Heart right ventricle (tissue), 16 donors: Measurements from ENCODE around the gene CDK5R1. TPM values are rescaled to one million over a fixed set of nuclear protein-coding genes. Genes with fewer than 3 reads are reported as not detected.
"Not testable (repeated sequence)": the region's sequence is repeated elsewhere in the genome, so short reads cannot be mapped to it uniquely, and the experiment has no call there.

Source experiments
- ATAC-seq, 8 donors: fragments of 200-7000 bp; cut with Tn5 transposase; one replicate each; pipeline ENCODE4 v1.9.1; 2020; ENCODE audit warnings: mild to moderate bottlenecking in 8 of 8, moderate library complexity in 8 of 8, moderate number of reproducible peaks in 1 of 8
- DNase-seq, 2 donors: peaks; one replicate each; pipeline ENCODE4 v3.0.0-alpha.2; 2020
- H3K27ac ChIP-seq, 10 donors: fragments of 200-600 bp; sonication (generic) in 2 of 10; one replicate each; pipeline versions ENCODE4 v1.5.0 to v1.8.0; 2020 to 2022; ENCODE audit warnings: mild to moderate bottlenecking in 3 of 10
- H3K27me3 ChIP-seq, 7 donors: fragments of 200-600 bp; one replicate each; pipeline ENCODE4 v1.8.0; 2021 to 2022; ENCODE audit warnings: mild to moderate bottlenecking in 2 of 7
- H3K36me3 ChIP-seq, 9 donors: fragments of 200-600 bp; sonication (generic) in 1 of 9; one replicate each; pipeline versions ENCODE4 v1.5.0 to v1.8.0; 2020 to 2022; ENCODE audit warnings: mild to moderate bottlenecking in 2 of 9
- H3K4me1 ChIP-seq, 9 donors: fragments of 200-600 bp; sonication (generic) in 1 of 9; one replicate each; pipeline versions ENCODE4 v1.5.0 to v1.8.0; 2020 to 2022; ENCODE audit warnings: mild to moderate bottlenecking in 4 of 9
- H3K4me3 ChIP-seq, 10 donors: fragments of 200-600 bp; sonication (generic) in 2 of 10; one replicate each; pipeline versions ENCODE4 v1.5.0 to v1.8.0; 2020 to 2022; ENCODE audit warnings: mild to moderate bottlenecking in 7 of 10, moderate library complexity in 2 of 10
- H3K9me3 ChIP-seq, 11 donors: fragments of 200-600 bp in 10 of 11; sonication (generic) in 2 of 11; one replicate each; pipeline versions ENCODE4 v1.5.0 to v1.8.0; 2013 to 2022; ENCODE audit warnings: mild to moderate bottlenecking in 2 of 11, control low read depth in 1 of 11, moderate library complexity in 1 of 11
- WGBS, 2 donors: extraction: QIAGEN DNeasy Blood & Tissue Kit; methylation state at CpG; one replicate each; pipeline ENCODE4 v1.1.7; 2013; ENCODE audit warnings: inconsistent platforms in 1 of 2; 5-methylcytosine and 5-hydroxymethylcytosine counted together
- intact Hi-C, 10 donors: fragments of 100-400 bp; cut with DNase I; formaldehyde crosslinking; loops; one replicate each; pipeline versions ENCODE4 v1.11.1 to v1.14.2; 2022
- polyA plus RNA-seq, 2 donors: library from polyadenylated mRNA; stranded (reverse); fragments of 200-250 nt; gene quantifications; one replicate each; pipeline ENCODE4 v1.2.3, GENCODE V29; 2013
- total RNA-seq, 10 donors: library from RNA; stranded (reverse); fragmentation: NEBNext Ultra II Directional in 3 of 10; extraction: Animal tissue kit (Norgen Biotek cat#: 25700) in 3 of 10; gene quantifications; one replicate each; pipeline versions ENCODE4 v1.2.1 to v1.2.4, GENCODE V29; 2021 to 2023
- TF ChIP-seq, protein P1 (sequence below), 9 donors: fragments of 200-600 bp; sonication (generic) in 2 of 9; IDR thresholded peaks; one replicate each; pipeline versions ENCODE4 v1.5.0 to v1.8.0; 2021 to 2022; ENCODE audit warnings: antibody characterized with exemption in 9 of 9, mild to moderate bottlenecking in 5 of 9, moderate library complexity in 1 of 9
- donor health status: Arrhythmogenic right ventricular cardiomyopathy.
- donor health status: ischemic (EF 13 %, LVEDD 7.1; RV severe dilation, severe dysfunction).
- donor health status: healthy with polysubstance abuse.
- donor health status: DM: no; HTN: yes; CAD: no.
- donor health status: DM: no; HTN: no; CAD: no.
- donor health status: ischemic (EF 25% LVEDD 6.9; RV normal size, moderate dysfunction).
- donor health status: ischemic (EF 25% LVEDD 5.7; RV mildly dilated, moderate dysfunction).
- donor health status: healthy.
- donor health status: DM: yes; HTN: yes; CAD: no.
- donor health status: Ischemic cardiomyopathy.
- donor health status: ischemic (EF 35%, LVEDD 5.7; RV mildly dilated, moderate dysfunction).
- donor health status: nonischemic (EF 11% LVEDD 7.7; RV severe dilation, severe dysfunction).
- donor health status: DM: yes; HTN: yes; CAD: no.
- donor health status: PGD.
- donor health status: ischemic (EF 29% LVEDD 5.4; RV normal size, mild dysfunction).
- donor health status: nonischemic (EF 23%, LVEDD 6.1; RV moderate dilation, normal function).

Gene CDK5R1
- total and polyA plus RNA-seq, 12 donors: 0.66 to 2.1 (median 1.3) TPM

DNA sequence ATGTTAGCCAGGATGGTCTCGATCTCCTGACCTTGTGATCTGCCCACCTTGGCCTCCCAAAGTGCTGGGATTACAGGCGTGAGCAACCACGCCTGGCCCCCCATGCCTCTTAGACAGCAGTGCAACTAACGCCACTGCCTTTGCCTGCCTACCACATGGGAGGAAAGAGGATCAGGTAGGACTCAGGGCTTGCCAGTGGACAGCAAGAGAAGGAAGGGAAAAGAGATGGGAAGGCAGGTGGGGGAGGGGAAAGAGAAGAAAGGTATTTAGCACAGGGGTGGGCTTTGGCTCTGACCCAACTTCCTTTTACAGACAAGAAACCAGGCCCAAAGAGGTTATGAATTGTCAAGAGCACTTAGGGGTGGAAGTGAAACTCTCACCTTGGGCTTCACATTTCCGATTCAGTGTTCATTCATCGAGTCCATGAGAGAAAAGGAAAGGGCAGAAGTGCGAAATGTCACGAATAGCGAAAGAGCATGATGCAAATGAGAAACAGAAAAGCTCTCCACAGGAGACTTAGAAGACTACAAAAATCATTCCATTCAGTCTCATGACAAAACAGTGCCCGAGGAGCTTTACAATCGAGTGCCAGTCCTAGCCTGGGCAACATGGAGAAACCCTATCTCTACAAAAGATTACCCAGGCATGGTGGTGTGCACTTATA is 36.4 kb downstream of the CDK5R1 start:
- H3K36me3 ChIP-seq: no peaks in the 10 kb centered on the region
- DNase-seq: no peak
- H3K9me3 ChIP-seq: no peaks in the 10 kb centered on the region
- no peak overlapping the region for H3K4me3 ChIP-seq
- 92% methylated on average over 11 of the region's 11 CpGs for WGBS, 2 donors
- no peak for ATAC-seq
- H3K27me3 ChIP-seq: peaks cover 0 to 29% (median 0%) of the 10 kb centered on the region in 7 donors
- H3K27ac ChIP-seq: no peak overlapping the region
- TF ChIP-seq, protein P1, sequence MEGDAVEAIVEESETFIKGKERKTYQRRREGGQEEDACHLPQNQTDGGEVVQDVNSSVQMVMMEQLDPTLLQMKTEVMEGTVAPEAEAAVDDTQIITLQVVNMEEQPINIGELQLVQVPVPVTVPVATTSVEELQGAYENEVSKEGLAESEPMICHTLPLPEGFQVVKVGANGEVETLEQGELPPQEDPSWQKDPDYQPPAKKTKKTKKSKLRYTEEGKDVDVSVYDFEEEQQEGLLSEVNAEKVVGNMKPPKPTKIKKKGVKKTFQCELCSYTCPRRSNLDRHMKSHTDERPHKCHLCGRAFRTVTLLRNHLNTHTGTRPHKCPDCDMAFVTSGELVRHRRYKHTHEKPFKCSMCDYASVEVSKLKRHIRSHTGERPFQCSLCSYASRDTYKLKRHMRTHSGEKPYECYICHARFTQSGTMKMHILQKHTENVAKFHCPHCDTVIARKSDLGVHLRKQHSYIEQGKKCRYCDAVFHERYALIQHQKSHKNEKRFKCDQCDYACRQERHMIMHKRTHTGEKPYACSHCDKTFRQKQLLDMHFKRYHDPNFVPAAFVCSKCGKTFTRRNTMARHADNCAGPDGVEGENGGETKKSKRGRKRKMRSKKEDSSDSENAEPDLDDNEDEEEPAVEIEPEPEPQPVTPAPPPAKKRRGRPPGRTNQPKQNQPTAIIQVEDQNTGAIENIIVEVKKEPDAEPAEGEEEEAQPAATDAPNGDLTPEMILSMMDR (IDR thresholded peaks at IDR 0.05): no peak
- intact Hi-C loops: no loop called here
- H3K4me1 ChIP-seq: peaks cover 8 to 35% (median 22%) of the 10 kb centered on the region in 9 donors

DNA sequence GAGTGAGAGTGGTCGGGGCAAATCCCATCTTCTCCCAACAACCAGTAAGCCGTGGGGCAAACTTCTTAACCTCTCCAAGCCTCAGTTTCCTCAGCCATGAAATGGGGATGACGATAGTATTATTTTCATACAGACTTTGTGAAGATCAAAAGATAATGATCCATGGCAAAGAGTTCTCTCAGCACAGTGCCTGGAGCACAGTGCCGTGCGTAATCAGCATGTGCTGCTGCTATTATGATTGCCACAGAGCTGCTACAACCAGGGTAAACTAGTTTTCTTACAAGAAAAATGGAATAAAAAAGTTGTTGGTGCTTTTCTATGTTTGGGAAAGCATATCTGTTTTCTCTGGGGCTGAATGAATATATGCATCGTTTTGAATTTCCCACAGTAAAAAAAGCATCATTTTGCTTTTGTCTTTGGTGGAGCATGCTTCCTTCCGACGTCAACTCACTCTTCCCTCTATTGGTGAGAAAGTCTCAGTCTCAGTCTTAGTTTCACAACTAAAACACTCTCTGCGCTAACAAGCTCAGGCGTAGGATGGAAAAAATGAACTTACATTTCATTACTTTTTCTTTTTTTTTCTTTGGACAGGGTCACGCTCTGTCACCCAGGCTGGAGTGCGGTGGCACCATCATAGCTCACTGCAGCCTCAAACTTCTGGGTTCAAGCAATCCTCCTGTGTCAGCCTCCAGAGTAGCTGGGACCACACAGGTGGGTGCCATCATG is 37.2 kb downstream of the CDK5R1 start:
- H3K27me3 ChIP-seq: peaks cover 0 to 21% (median 0%) of the 10 kb centered on the region in 7 donors
- H3K4me1 ChIP-seq: peaks cover 6 to 31% (median 17%) of the 10 kb centered on the region in 9 donors
- ATAC-seq: no peak
- no peaks in the 10 kb centered on the region for H3K9me3 ChIP-seq
- H3K4me3 ChIP-seq: no peak overlapping the region
- intact Hi-C loops: no loop called here
- no peak for DNase-seq
- no peak overlapping the region for H3K27ac ChIP-seq
- H3K36me3 ChIP-seq: no peaks in the 10 kb centered on the region
- TF ChIP-seq, protein P1 (IDR thresholded peaks at IDR 0.05): no peak
- 91 to 94% methylated on average over 12 of the region's 12 CpGs for WGBS, 2 donors

DNA sequence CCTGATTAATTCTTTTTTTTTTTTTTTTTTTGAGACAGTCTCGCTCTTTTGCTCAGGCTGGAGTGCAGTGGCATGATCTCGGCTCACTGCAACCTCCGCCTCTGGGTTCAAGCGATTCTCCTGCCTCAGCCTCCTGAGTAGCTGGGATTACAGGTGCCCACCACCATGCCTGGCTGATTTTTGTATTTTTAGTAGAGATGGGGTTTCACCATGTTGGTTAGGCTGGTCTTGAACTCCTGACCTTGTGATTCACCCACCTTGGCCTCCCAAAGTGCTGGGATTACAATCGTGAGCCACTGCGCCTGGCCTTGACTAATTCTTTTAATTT is 37.7 kb downstream of the CDK5R1 start:
- H3K9me3 ChIP-seq, H3K4me3 ChIP-seq, DNase-seq, H3K27ac ChIP-seq, ATAC-seq, intact Hi-C loops, H3K36me3 ChIP-seq: not testable (repeated sequence)
- Histone ChIP-seq H3K4me1 (peaks cover 4 to 29% (median 17%) of the 10 kb centered on the region in 9 donors), H3K27me3 (peaks cover 0 to 16% (median 0%) of the 10 kb centered on the region in 7 donors)
- 96 to 100% methylated on average over 6 of the region's 6 CpGs for WGBS, 2 donors

DNA sequence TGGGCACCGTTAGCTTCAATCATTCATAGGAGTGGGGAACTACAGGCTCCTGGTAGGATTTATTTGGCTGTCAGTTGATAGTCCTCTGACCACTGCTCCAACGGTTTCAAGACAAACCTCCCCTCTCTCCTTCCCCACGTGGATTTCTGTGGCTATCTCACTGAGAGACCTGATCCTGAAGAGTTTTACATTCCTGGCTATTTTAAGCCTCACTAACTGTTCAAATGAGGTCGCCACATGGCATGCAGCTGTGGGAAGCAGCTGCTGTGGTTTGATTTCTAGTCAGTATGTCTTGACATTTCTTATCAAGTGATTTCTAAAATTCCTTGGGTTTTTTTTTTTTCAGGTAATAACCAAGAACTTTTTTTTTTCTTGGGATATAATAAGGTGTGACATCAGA is 38.3 kb downstream of the CDK5R1 start:
- H3K27ac ChIP-seq: no peak overlapping the region
- no peak for ATAC-seq
- H3K4me3 ChIP-seq: no peak overlapping the region
- no peak for DNase-seq
- H3K27me3 ChIP-seq: peaks cover 0 to 10% (median 0%) of the 10 kb centered on the region in 7 donors
- no peaks in the 10 kb centered on the region for H3K9me3 ChIP-seq
- intact Hi-C loops: no loop called here
- 14 to 27% methylated on average over 4 of the region's 4 CpGs for WGBS, 2 donors
- H3K36me3 ChIP-seq: no peaks in the 10 kb centered on the region
- TF ChIP-seq, protein P1 (IDR thresholded peaks at IDR 0.05): no peak
- H3K4me1 ChIP-seq: peaks cover 0 to 23% (median 11%) of the 10 kb centered on the region in 9 donors

DNA sequence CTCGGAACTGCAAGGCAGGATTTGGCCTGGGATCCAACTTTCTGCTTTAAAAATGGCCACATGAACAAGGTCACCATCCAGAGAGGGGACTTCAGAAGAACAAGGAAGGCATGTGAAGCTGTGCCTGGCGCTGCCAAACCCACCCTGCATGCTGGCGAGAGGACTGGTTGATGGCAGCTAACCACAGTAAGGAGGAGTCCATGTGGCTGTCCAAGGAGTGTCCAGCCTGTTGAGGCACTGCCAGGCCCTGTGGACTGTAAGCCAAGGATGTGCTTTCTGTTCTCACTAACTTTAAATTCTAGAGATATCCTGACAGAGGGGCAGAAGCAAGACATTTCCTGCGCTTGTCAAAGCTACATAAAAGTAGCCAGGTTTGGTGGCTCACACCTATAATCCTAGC is 40.4 kb downstream of the CDK5R1 start:
- Histone ChIP-seq H3K9me3 (no peaks in the 10 kb centered on the region), H3K27me3 (no peaks in the 10 kb centered on the region), H3K4me1 (peaks cover 0 to 15% (median 6%) of the 10 kb centered on the region in 9 donors), H3K4me3 (no peak overlapping the region), H3K27ac (no peak overlapping the region), H3K36me3 (no peaks in the 10 kb centered on the region)
- intact Hi-C loops: no loop called here
- TF ChIP-seq, protein P1 (IDR thresholded peaks at IDR 0.05): no peak
- no peak for DNase-seq
- 92 to 99% methylated on average over 4 of the region's 4 CpGs for WGBS, 2 donors
- ATAC-seq: no peak
